PC-3 (cell line): Measurements from ENCODE around the gene KRTAP4-5. TPM values are rescaled to one million over a fixed set of nuclear protein-coding genes. Genes with fewer than 3 reads are reported as not detected.
"Not testable (repeated sequence)": the region's sequence is repeated elsewhere in the genome, so short reads cannot be mapped to it uniquely, and the experiment has no call there.

Experiments used
- ATAC-seq: fragments of 200-7000 bp; cut with Tn5 transposase; 2 replicates; pipeline ENCODE4 v1.9.1; 2020; ENCODE audit warnings: mild to moderate bottlenecking, moderate library complexity
- Bru-seq: library from RNA; stranded (reverse); fragments of 400-500 nt; gene quantifications from one replicate; lab custom pipeline; 2021; lab: Mats Ljungman, UMichigan
- BruChase-seq, 2 experiments: library from RNA; stranded (reverse); fragments of 400-500 nt; gene quantifications; one replicate each; lab custom pipeline; 2021; lab: Mats Ljungman, UMichigan
- BruUV-seq: library from RNA; stranded (reverse); fragments of 400-500 nt; replicated peaks from 2 replicates; lab custom pipeline; 2021; lab: Mats Ljungman, UMichigan
- CTCF ChIA-PET: fragments of 300-600 bp; sonication (Branson Sonifier 250); formaldehyde crosslinking; loops from one replicate; lab custom pipeline; 2022; ENCODE audit warnings: antibody characterized with exemption; lab: Charles Lee
- POLR2A ChIA-PET: fragments of 300-600 bp; sonication (Branson Sonifier 250); formaldehyde crosslinking; loops from one replicate; lab custom pipeline; 2022; ENCODE audit warnings: antibody characterized with exemption; ENCODE audit not compliant: unreplicated experiment; lab: Charles Lee
- DNase-seq: peaks from one replicate; pipeline ENCODE4 v3.0.0-alpha.2; 2015
- H2AFZ ChIP-seq: fragments of 300-600 bp; sonication (generic); 2 replicates; pipeline ENCODE4 v1.6.0; 2016; ENCODE audit warnings: antibody characterized with exemption, low read length
- H3F3A ChIP-seq: fragments of 300-600 bp; sonication (generic); one replicate; pipeline ENCODE4 v1.6.0; 2017; ENCODE audit warnings: antibody characterized with exemption, low read length, control low read depth, mild to moderate bottlenecking; ENCODE audit not compliant: unreplicated experiment
- H3K27ac ChIP-seq: fragments of 300-600 bp; sonication (generic); 2 replicates; pipeline ENCODE4 v1.5.1; 2016; ENCODE audit warnings: mild to moderate bottlenecking, low read length
- H3K27me3 ChIP-seq: fragments of 300-600 bp; sonication (generic); 2 replicates; pipeline ENCODE4 v1.6.1; 2016; ENCODE audit warnings: low read length, mixed read lengths
- H3K36me3 ChIP-seq: fragments of 300-600 bp; sonication (generic); 2 replicates; pipeline ENCODE4 v1.6.1; 2016; ENCODE audit warnings: low read depth, mixed run types, low read length, mixed read lengths
- H3K4me1 ChIP-seq: fragments of 300-600 bp; sonication (generic); 2 replicates; pipeline ENCODE4 v1.5.1; 2016; ENCODE audit warnings: low read length; ENCODE audit not compliant: insufficient read depth
- H3K4me2 ChIP-seq: fragments of 300-600 bp; sonication (generic); 2 replicates; pipeline ENCODE4 v1.6.0; 2016; ENCODE audit warnings: low read length
- H3K4me3 ChIP-seq: fragments of 300-600 bp; sonication (generic); 2 replicates; pipeline ENCODE4 v1.5.1; 2016; ENCODE audit warnings: mild to moderate bottlenecking, low read length, mixed read lengths
- H3K79me2 ChIP-seq: fragments of 300-600 bp; sonication (generic); 2 replicates; pipeline ENCODE4 v1.6.1; 2017; ENCODE audit warnings: low read length, mixed read lengths
- H3K9ac ChIP-seq: fragments of 300-600 bp; sonication (generic); 2 replicates; pipeline ENCODE4 v1.6.0; 2016; ENCODE audit warnings: mild to moderate bottlenecking, low read length
- H3K9me2 ChIP-seq: fragments of 300-600 bp; sonication (generic); replicated peaks from 2 replicates; pipeline ENCODE4 v1.6.1; 2016; ENCODE audit warnings: mixed run types, low read length, mixed read lengths
- H3K9me3 ChIP-seq: fragments of 300-600 bp; sonication (generic); 2 replicates; pipeline ENCODE4 v1.6.1; 2016; ENCODE audit warnings: low read length, mixed read lengths
- H4K20me1 ChIP-seq: fragments of 300-600 bp; sonication (generic); 2 replicates; pipeline ENCODE4 v1.6.1; 2016; ENCODE audit warnings: low read length, mixed read lengths
- CTCF ChIP-seq: fragments of 300-600 bp; sonication (generic); conservative IDR thresholded peaks from 2 replicates; pipeline ENCODE4 v1.5.1; 2017; ENCODE audit warnings: antibody characterized with exemption, low read depth, mild to moderate bottlenecking, low read length
- EZH2 ChIP-seq: fragments of 300-600 bp; sonication (generic); IDR thresholded peaks from one replicate; pipeline ENCODE4 v1.6.1; 2017; ENCODE audit warnings: antibody characterized with exemption, mild to moderate bottlenecking, low read length; ENCODE audit not compliant: unreplicated experiment
- EZH2phosphoT487 ChIP-seq: fragments of 300-600 bp; sonication (generic); IDR thresholded peaks from 2 replicates; pipeline ENCODE4 v1.6.1; 2018; ENCODE audit warnings: mild to moderate bottlenecking, antibody characterized with exemption, low read length, borderline replicate concordance
- intact Hi-C: fragments of 100-400 bp; cut with micrococcal nuclease; formaldehyde crosslinking; loops from 2 replicates; pipeline ENCODE4 v1.9.0; 2023
- long read RNA-seq: library from polyadenylated mRNA; unstranded; transcript quantifications from one replicate; pipeline ENCODE4 v2.0.0, GENCODE V29; 2021; ENCODE audit not compliant: unreplicated experiment
- total RNA-seq: library from RNA; depleted of rRNA; stranded (reverse); fragments of >200 nt; gene quantifications from 2 replicates; pipeline ENCODE4 v1.2.3, GENCODE V29; 2014; rRNA removed

The KRTAP4-5 gene
- total RNA-seq (not detected in 2 replicates), Bru-seq, nascent RNA (not detected), BruChase-seq, experiment 1, labeled RNA remaining after a 6-hour chase (not detected), BruChase-seq, experiment 2, labeled RNA remaining after a 2-hour chase (not detected)
- long read RNA-seq = 0 reads

GRCh38 chr17:41149652-41149985, at the start of gene KRTAP4-5:
TSS of gene KRTAP4-5 (minus strand) at chr17:41149825. CDS start at chr17:41149767, 58 bp downstream.
- Histone ChIP-seq H3K27ac (no peak within 1 kb of the TSS), H3K9ac (no peak within 1 kb of the TSS), H3K9me2 (no peaks in the 10 kb centered on the region), H3K4me2 (no peak within 1 kb of the TSS), H2AFZ (no peak within 1 kb of the TSS), H3K27me3 (no peaks in the 10 kb centered on the region), H3K4me1 (no peaks in the 10 kb centered on the region; the same call in 1 of the 2 replicates), H3K79me2 (no peaks in the 10 kb centered on the region), H3K36me3 (no peaks in the 10 kb centered on the region), H3F3A (no peaks in the 10 kb centered on the region), H3K4me3 (no peak within 1 kb of the TSS), H4K20me1 (no peaks in the 10 kb centered on the region), H3K9me3 (no peaks in the 10 kb centered on the region)
- no peak for DNase-seq
- intact Hi-C loops = no loop called here
- TF ChIP-seq CTCF = no peak
- no peak for TF ChIP-seq EZH2phosphoT487
- ChIA-PET CTCF (no interaction called here), POLR2A (interaction anchor here (0.7 kb wide), 1 partner anchor 248 kb away, joined by 3 read pairs; no protein-coding TSS in a partner anchor)
- BruUV-seq = no TSS peak
- ATAC-seq = no peak

GRCh38 chr17:41196068-41196467, 46.4 kb upstream of the KRTAP4-5 start:
- TF ChIP-seq EZH2phosphoT487 (no peak), CTCF (no peak), EZH2 (no peak)
- H3K79me2 ChIP-seq = no peaks in the 10 kb centered on the region
- POLR2A ChIA-PET = no interaction called here
- H3K36me3 ChIP-seq = no peaks in the 10 kb centered on the region
- CTCF ChIA-PET = no interaction called here
- no peaks in the 10 kb centered on the region for H3F3A ChIP-seq
- no peak overlapping the region for H3K4me2 ChIP-seq
- H3K9ac ChIP-seq = no peak overlapping the region
- H3K27ac ChIP-seq = no peak overlapping the region
- DNase-seq (no peak), ATAC-seq (no peak)
- H2AFZ ChIP-seq = no peak overlapping the region
- no TSS peak for BruUV-seq
- no peak overlapping the region for H3K4me3 ChIP-seq
- H3K9me3 ChIP-seq = no peaks in the 10 kb centered on the region
- intact Hi-C loops = no loop called here
- H3K27me3 ChIP-seq = no peaks in the 10 kb centered on the region
- no peaks in the 10 kb centered on the region for H4K20me1 ChIP-seq
- no peaks in the 10 kb centered on the region for H3K4me1 ChIP-seq
- H3K9me2 ChIP-seq = no peaks in the 10 kb centered on the region

- H3K4me1 ChIP-seq = no peaks in the 10 kb centered on the region
- H3K36me3 ChIP-seq = no peaks in the 10 kb centered on the region
- H3K9ac ChIP-seq = no peak overlapping the region
- POLR2A ChIA-PET = no interaction called here
- H3K27me3 ChIP-seq = no peaks in the 10 kb centered on the region
- H2AFZ ChIP-seq = no peak overlapping the region
- H3K79me2 ChIP-seq = no peaks in the 10 kb centered on the region
- no peak overlapping the region for H3K4me2 ChIP-seq
- no TSS peak for BruUV-seq
- ATAC-seq (no peak), DNase-seq (no peak)
- no peak for TF ChIP-seq EZH2phosphoT487
- no peak for TF ChIP-seq CTCF
- no peak for TF ChIP-seq EZH2
- H3F3A ChIP-seq = no peaks in the 10 kb centered on the region
- no peak overlapping the region for H3K4me3 ChIP-seq
- H3K9me2 ChIP-seq = no peaks in the 10 kb centered on the region
- intact Hi-C loops = no loop called here
- no peaks in the 10 kb centered on the region for H3K9me3 ChIP-seq
- CTCF ChIA-PET = no interaction called here
- no peak overlapping the region for H3K27ac ChIP-seq
- no peaks in the 10 kb centered on the region for H4K20me1 ChIP-seq
Observed at GRCh38 chr17:41190328-41190727, 40.7 kb upstream of the KRTAP4-5 start.

- H3K27me3 ChIP-seq, H3F3A ChIP-seq, POLR2A ChIA-PET, H3K9me2 ChIP-seq, H3K27ac ChIP-seq, intact Hi-C loops, H3K4me3 ChIP-seq, H3K4me2 ChIP-seq, H4K20me1 ChIP-seq, ATAC-seq, CTCF ChIA-PET, BruUV-seq, H3K79me2 ChIP-seq, H3K9ac ChIP-seq, H3K36me3 ChIP-seq, H3K4me1 ChIP-seq, H2AFZ ChIP-seq, DNase-seq, H3K9me3 ChIP-seq: not testable (repeated sequence)
Observed at GRCh38 chr17:41189837-41190318, 40.3 kb upstream of the KRTAP4-5 start, which contains the start of gene KRTAP9-1. TSS of gene KRTAP9-1 (plus strand) at chr17:41189887. CDS start at chr17:41189887, 0 bp downstream.
